ENCODE measurements around the gene PPFIBP2.

GRCh38 chr11:7611411-7611810 is 97.6 kb downstream of the PPFIBP2 start:
- TF ChIP-seq CTCF (IDR thresholded peaks at IDR 0.05) (no peak), POLR2A (IDR thresholded peaks at IDR 0.05) (no peak)

Measured in adrenal gland (tissue), 5 donors.